GM12878 (cell line): ENCODE results near the gene TDRD12. TPM values are rescaled to one million over a fixed set of nuclear protein-coding genes. Genes with fewer than 3 reads are reported as not detected.

ENCODE experiments used
- ATF3 ChIP-seq: IDR thresholded peaks from 2 replicates; pipeline ENCODE4 v1.6.1; 2011; ENCODE audit warnings: low read depth, mild to moderate bottlenecking, low read length, moderate library complexity, borderline replicate concordance; ENCODE audit errors: extremely low read depth
- BCLAF1 ChIP-seq: fragments of 450-650 bp; IDR thresholded peaks from 2 replicates; pipeline ENCODE4 v1.6.1; 2017; ENCODE audit warnings: antibody characterized with exemption, mild to moderate bottlenecking, moderate library complexity
- DPF2 ChIP-seq: fragments of 450-650 bp; IDR thresholded peaks from 2 replicates; pipeline ENCODE4 v1.6.1; 2017; ENCODE audit warnings: mild to moderate bottlenecking
- ELK1 ChIP-seq: IDR thresholded peaks from 2 replicates; pipeline ENCODE4 v1.6.1; 2012; ENCODE audit warnings: low read depth, low read length, improper control_type of control experiment
- MYC ChIP-seq: IDR thresholded peaks from 2 replicates; pipeline ENCODE4 v1.6.1; 2011; ENCODE audit warnings: mild to moderate bottlenecking, low read length, moderate library complexity, inconsistent platforms; ENCODE audit not compliant: insufficient read depth, insufficient replicate concordance, insufficient read length, severe bottlenecking
- NR2C1 ChIP-seq: fragments of 450-650 bp; IDR thresholded peaks from 2 replicates; pipeline ENCODE4 v1.6.1; 2017; ENCODE audit warnings: antibody characterized with exemption, mild to moderate bottlenecking, moderate library complexity
- NR2C2 ChIP-seq: IDR thresholded peaks from 2 replicates; pipeline ENCODE4 v1.6.1; 2011; ENCODE audit warnings: borderline replicate concordance, low read depth; ENCODE audit not compliant: control insufficient read depth, insufficient read length
- NR2F1 ChIP-seq: fragments of 450-650 bp; conservative IDR thresholded peaks from 2 replicates; pipeline ENCODE4 v1.6.1; 2017; ENCODE audit warnings: mild to moderate bottlenecking
- POLR2A ChIP-seq: IDR thresholded peaks from 2 replicates; pipeline ENCODE4 v1.6.1; 2011; ENCODE audit warnings: low read depth, mild to moderate bottlenecking, low read length
- SREBF2 ChIP-seq: IDR thresholded peaks from 2 replicates; pipeline ENCODE4 v1.6.1; 2012; ENCODE audit warnings: mild to moderate bottlenecking, low read length
- TCF3 ChIP-seq: IDR thresholded peaks from 2 replicates; pipeline ENCODE4 v1.6.1; 2012; ENCODE audit warnings: low read depth, mild to moderate bottlenecking, low read length, borderline replicate concordance; ENCODE audit not compliant: insufficient read depth
- polyA plus RNA-seq, 11 experiments: library from polyadenylated mRNA; depleted of rRNA in 4 of 11; unstranded in 6 of 11; stranded (reverse) in 5 of 11; fragments of >200 nt; fragmentation: Nextera tagmentation in 4 of 11; fragmentation: Illumina TruSeq in 1 of 11; extraction: Ambion mirVana in 4 of 11; extraction: Trizol in 1 of 11; gene quantifications; 1 replicate in 1 of 11; 2 replicates in 10 of 11; pipeline versions ENCODE4 v1.2.1 to v1.2.3, GENCODE V29; 2011 to 2016; ENCODE audit warnings: inconsistent platforms in 2 of 11, missing spikeins in 2 of 11, low read depth in 1 of 11
- total RNA-seq, 4 experiments: library from RNA; depleted of rRNA in 3 of 4; stranded (reverse); fragments of >200 nt in 3 of 4; fragmentation: Illumina TruSeq in 1 of 4; extraction: Trizol in 1 of 4; gene quantifications; 2 replicates each; pipeline versions ENCODE4 v1.2.1 to v1.2.3, GENCODE V29; 2013 to 2021

TDRD12 gene
- total and polyA plus RNA-seq, 10 of the 15 experiments (the other 5 are each of a cell fraction or from before 2014, with no cell fraction given): 0.08 to 0.15 TPM; not detected in 8

- TF ChIP-seq NR2F1 (no peak), DPF2 (no peak), SREBF2 (no peak), ATF3 (no peak), BCLAF1 (no peak), NR2C2 (no peak), ELK1 (no peak), MYC (no peak), NR2C1 (no peak), POLR2A (no peak), TCF3 (no peak)
Measured at GRCh38 chr19:32823747-32824102, 104.2 kb downstream of the TDRD12 start (continued).
